Right atrium auricular region (tissue), 2 donors: ENCODE measurements around the gene SPN. TPM values are rescaled to one million over a fixed set of nuclear protein-coding genes. Genes with fewer than 3 reads are reported as not detected.
A peak's percentile ranks its signal among the peaks of the same experiment; 100 is the strongest.

Source experiments
- DNase-seq: peaks from one replicate; pipeline ENCODE4 v3.0.0-alpha.2; 2019; ENCODE audit warnings: low spot score
- H3K27ac ChIP-seq, 2 donors: fragments of 200-600 bp; sonication (generic); 1 replicate in 1 of 2; 2 replicates in 1 of 2; pipeline ENCODE4 v1.5.1; 2016 to 2019
- H3K27me3 ChIP-seq, 2 donors: fragments of 200-600 bp; sonication (generic); one replicate each; pipeline versions ENCODE4 v1.5.1 to v1.6.0; 2017 to 2019
- H3K36me3 ChIP-seq: fragments of 200-600 bp; sonication (generic); one replicate; pipeline ENCODE4 v1.5.1; 2016
- H3K4me1 ChIP-seq, 2 donors: fragments of 200-600 bp; sonication (generic); one replicate each; pipeline versions ENCODE4 v1.5.1 to v1.6.0; 2017 to 2019
- H3K4me3 ChIP-seq, 2 donors: fragments of 200-600 bp; sonication (generic); 1 replicate in 1 of 2; 2 replicates in 1 of 2; pipeline ENCODE4 v1.5.1; 2017 to 2019; ENCODE audit warnings: mild to moderate bottlenecking in 1 of 2, moderate library complexity in 1 of 2
- H3K9me3 ChIP-seq, 2 donors: fragments of 200-600 bp; sonication (generic); one replicate each; pipeline ENCODE4 v1.5.1; 2019
- CTCF ChIP-seq, 2 donors: fragments of 200-600 bp; sonication (generic); IDR thresholded peaks; one replicate each; pipeline ENCODE4 v1.5.1; 2019; ENCODE audit warnings: antibody characterized with exemption in 2 of 2
- total RNA-seq, 2 donors: library from RNA; depleted of rRNA; stranded (reverse); fragments of >200 nt; gene quantifications; one replicate each; pipeline ENCODE4 v1.1.0, GENCODE V29; 2016

Gene SPN
- total RNA-seq, 2 donors from 2014 or later = 3.7 to 4.5 TPM

DNA sequence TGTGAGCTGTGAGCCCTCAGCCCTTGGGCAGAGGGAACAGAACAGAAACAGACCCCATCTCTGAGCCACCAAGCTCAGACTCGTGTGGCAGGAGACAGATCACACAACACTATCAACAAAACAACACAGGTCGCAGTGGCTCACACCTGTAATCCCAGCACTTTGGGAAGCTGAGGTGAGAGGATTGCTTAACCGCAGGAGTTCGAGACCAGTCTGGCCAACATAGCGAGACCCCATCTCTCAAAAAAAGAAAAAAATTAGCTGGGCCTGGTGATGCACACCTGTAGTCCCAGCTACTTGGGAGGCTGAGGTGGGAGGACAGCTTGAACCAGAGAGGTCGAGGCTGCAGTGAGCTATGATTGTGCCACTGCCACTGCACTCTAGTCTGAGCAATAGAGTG is 10.5 kb downstream of the SPN start:
- no peak for TF ChIP-seq CTCF (IDR thresholded peaks at IDR 0.05)
- no peaks in the 10 kb centered on the region for H3K9me3 ChIP-seq
- no peak overlapping the region for H3K27ac ChIP-seq
- H3K4me1 ChIP-seq = peaks cover 0 to 7% of the 10 kb centered on the region in 2 donors
- no peaks in the 10 kb centered on the region for H3K36me3 ChIP-seq
- no peak overlapping the region for H3K4me3 ChIP-seq
- no peak for DNase-seq
- H3K27me3 ChIP-seq = no peaks in the 10 kb centered on the region

DNA sequence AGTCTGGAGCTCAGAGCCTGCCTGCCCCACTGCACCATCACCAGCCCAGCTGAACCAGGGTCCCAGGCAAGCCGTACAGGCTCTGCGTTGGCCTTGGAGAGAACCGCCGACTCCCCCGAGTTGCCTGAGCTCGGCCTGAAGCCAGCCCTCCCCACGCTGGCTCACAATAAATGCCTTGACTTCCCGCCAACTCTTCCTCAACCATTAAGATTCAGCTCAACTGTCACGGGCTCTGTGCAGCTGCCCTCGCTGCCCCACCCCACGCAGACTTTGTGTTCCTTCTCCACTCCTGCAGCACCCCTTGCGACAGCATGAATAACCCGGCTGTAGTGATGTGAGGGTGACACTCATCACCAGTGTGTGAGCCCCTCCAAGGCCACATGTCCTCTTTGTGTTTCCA is 11.1 kb downstream of the SPN start:
- DNase-seq = peak; percentile 60
- Histone ChIP-seq H3K27me3 (no peaks in the 10 kb centered on the region), H3K4me1 (peaks cover 0 to 13% of the 10 kb centered on the region in 2 donors), H3K9me3 (no peaks in the 10 kb centered on the region), H3K36me3 (no peaks in the 10 kb centered on the region), H3K27ac (no peak overlapping the region), H3K4me3 (no peak overlapping the region)
- TF ChIP-seq CTCF (IDR thresholded peaks at IDR 0.05) = peak in 1 of 2 donors; percentile 22

GRCh38 chr16:29675811-29676643 is 13.0 kb downstream of the SPN start:
- Histone ChIP-seq H3K4me3 (no peak overlapping the region), H3K4me1 (peaks cover 0 to 23% of the 10 kb centered on the region in 2 donors), H3K9me3 (no peaks in the 10 kb centered on the region), H3K27ac (no peak overlapping the region), H3K36me3 (no peaks in the 10 kb centered on the region), H3K27me3 (no peaks in the 10 kb centered on the region)
- no peak for DNase-seq
- TF ChIP-seq CTCF (IDR thresholded peaks at IDR 0.05) = no peak

DNA sequence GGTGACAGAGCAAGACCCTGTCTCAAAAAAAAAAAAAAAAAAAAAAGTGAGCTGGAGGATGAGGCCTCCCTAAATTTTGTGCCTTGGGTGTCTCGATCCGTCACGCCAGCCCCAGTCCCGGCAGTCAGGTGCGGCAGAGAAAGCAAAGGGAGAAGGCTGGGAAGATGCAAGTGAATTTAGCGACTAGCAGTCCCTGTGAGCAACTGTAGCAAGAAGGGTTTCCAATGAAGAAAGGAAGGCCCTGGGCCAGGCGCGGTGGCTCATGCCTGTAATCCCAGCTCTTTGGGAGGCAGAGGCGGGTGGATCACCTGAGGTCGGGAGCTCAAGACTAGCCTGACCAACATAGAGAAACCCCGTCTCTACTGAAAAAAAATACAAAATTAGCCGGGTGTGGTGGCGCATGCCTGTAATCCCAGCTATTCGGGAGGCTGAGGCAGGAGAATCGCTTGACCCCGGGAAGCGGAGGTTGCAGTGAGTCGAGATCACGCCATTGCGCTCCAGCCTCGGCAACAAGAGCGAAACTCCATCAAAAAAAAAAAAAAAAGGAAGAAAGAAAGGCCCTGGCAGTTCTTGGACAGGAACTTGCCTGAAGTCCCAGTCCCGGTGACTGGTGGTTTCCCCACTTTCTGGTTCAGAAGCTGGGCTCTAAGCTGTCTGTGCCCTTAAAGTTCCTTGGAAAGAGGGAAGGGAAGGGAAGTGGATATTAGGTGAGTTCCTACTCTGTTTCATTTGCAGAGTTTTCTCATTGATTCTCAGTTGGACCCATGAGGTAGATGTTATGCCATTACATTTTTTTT is 14.1 kb downstream of the SPN start:
- Histone ChIP-seq H3K4me3 (no peak overlapping the region), H3K4me1 (peaks cover 0 to 23% of the 10 kb centered on the region in 2 donors), H3K9me3 (no peaks in the 10 kb centered on the region), H3K27ac (no peak overlapping the region), H3K36me3 (no peaks in the 10 kb centered on the region), H3K27me3 (no peaks in the 10 kb centered on the region)
- no peak for DNase-seq
- TF ChIP-seq CTCF (IDR thresholded peaks at IDR 0.05) = no peak

DNA sequence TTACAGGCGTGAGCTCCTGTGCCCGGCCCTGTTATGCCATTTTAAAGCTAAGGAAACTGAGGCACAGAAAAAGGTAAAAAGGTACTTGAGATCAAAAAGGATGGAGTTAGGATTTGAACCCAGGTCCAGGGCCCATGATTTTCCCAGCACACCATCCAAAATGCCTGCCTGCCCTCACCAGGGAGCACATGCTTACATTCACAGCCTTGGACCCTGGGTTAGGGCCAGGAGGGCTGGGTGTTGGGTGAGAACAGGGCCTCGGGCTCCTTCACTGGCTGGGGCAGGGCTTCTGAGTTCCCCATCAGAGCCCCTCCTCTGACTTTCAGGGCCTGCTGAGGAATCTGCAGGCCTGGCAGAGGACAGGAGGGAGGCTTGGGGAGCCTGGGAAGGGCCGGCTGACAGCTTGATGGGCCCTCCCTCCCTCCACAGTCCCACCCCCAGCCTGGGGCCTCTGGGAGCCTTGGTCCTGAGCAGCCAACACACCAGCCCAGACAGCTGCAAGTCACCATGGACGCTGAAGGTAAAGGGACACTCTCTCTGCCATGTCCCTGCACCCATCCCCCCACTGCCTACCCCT is 15.7 kb downstream of the SPN start, which contains the start of gene QPRT:
Gene QPRT (plus strand): TSS at position 490 of the 577 bp plus-strand sequence. CDS start 18 bp downstream, at position 508.
- TF ChIP-seq CTCF (IDR thresholded peaks at IDR 0.05) = no peak
- H3K4me3 ChIP-seq = peak within 1 kb of the TSS; percentile 22 to 49
- no peaks in the 10 kb centered on the region for H3K27me3 ChIP-seq
- peaks cover 0 to 23% of the 10 kb centered on the region in 2 donors for H3K4me1 ChIP-seq
- no peaks in the 10 kb centered on the region for H3K9me3 ChIP-seq
- H3K27ac ChIP-seq = peak within 1 kb of the TSS; percentile 74 to 79
- no peaks in the 10 kb centered on the region for H3K36me3 ChIP-seq
- no peak for DNase-seq
